Naive B cell (primary cell): ENCODE results near the gene LLPH. TPM values are rescaled to one million over a fixed set of nuclear protein-coding genes. Genes with fewer than 3 reads are reported as not detected.
A peak's percentile ranks its signal among the peaks of the same experiment; 100 is the strongest.

Experiments used
- ATAC-seq, 2 donors: fragments of 150-1000 bp; cut with Tn5 transposase; 2 replicates each; pipeline ENCODE4 v1.10.0; 2021; ENCODE audit warnings: low read depth in 2 of 2, mild to moderate bottlenecking in 2 of 2, moderate library complexity in 2 of 2
- DNase-seq: peaks from one replicate; pipeline ENCODE4 v3.0.0; 2022
- H3K27ac Mint-ChIP-seq, 6 donors: one replicate each; pipeline ENCODE4 v1.8.0; 2020 to 2022; ENCODE audit warnings: mild to moderate bottlenecking in 6 of 6, mixed read lengths in 6 of 6, moderate library complexity in 5 of 6, inconsistent platforms in 2 of 6
- H3K27me3 Mint-ChIP-seq, 3 donors: one replicate each; pipeline ENCODE4 v1.8.0; 2021 to 2022; ENCODE audit warnings: mixed read lengths in 3 of 3, mild to moderate bottlenecking in 1 of 3
- H3K36me3 Mint-ChIP-seq, 2 donors: one replicate each; pipeline ENCODE4 v1.8.0; 2020 to 2022; ENCODE audit warnings: mixed read lengths in 2 of 2, inconsistent platforms in 1 of 2, mild to moderate bottlenecking in 1 of 2
- H3K4me1 Mint-ChIP-seq, 3 donors: one replicate each; pipeline ENCODE4 v1.8.0; 2020 to 2022; ENCODE audit warnings: mixed read lengths in 3 of 3, inconsistent platforms in 1 of 3, mild to moderate bottlenecking in 1 of 3, moderate library complexity in 1 of 3
- H3K4me3 Mint-ChIP-seq, 8 donors: one replicate each; pipeline ENCODE4 v1.8.0; 2020 to 2022; ENCODE audit warnings: mild to moderate bottlenecking in 8 of 8, mixed read lengths in 8 of 8, moderate library complexity in 8 of 8, inconsistent platforms in 2 of 8
- H3K9me3 Mint-ChIP-seq, 7 donors: one replicate each; pipeline ENCODE4 v1.8.0; 2020 to 2022; ENCODE audit warnings: mixed read lengths in 7 of 7, mild to moderate bottlenecking in 5 of 7, inconsistent platforms in 2 of 7, moderate library complexity in 1 of 7
- polyA plus RNA-seq, 6 donors: library from polyadenylated mRNA; unstranded; fragments of 300-500 nt; fragmentation: Illumina TruSeq; gene quantifications; one replicate each; pipeline ENCODE4 v1.2.3, GENCODE V29; 2021; ENCODE audit warnings: low read depth in 6 of 6

LLPH gene
- polyA plus RNA-seq, 6 donors from 2014 or later, result 35.8 to 51.2 (median 40.6) TPM

DNA sequence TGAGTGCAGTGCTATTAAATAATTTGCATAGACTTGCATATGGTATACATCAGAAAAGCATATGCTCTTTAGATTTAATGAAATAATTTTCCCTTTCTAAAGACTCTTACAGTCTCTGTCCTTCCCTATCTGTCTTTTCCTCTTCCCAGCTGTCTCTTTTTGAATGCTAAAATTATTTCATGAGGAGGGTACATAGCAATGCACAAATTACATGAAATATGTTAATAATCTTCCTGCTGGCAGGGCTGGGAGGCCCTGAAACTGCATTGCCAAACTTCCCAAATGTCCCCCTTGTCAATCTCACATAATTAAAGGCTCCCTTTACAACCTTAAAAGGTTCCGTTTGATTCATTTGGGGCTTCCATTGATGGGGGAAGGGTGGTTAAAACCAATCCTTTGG lies 22.2 kb downstream of the LLPH start:
- ATAC-seq, result no peak
- no peak overlapping the region for H3K4me3 Mint-ChIP-seq
- H3K9me3 Mint-ChIP-seq, result no peaks in the 10 kb centered on the region
- no peaks in the 10 kb centered on the region for H3K36me3 Mint-ChIP-seq
- peaks cover 9 to 12% (median 9%) of the 10 kb centered on the region in 3 donors for H3K27me3 Mint-ChIP-seq
- no peak for DNase-seq
- no peak overlapping the region for H3K27ac Mint-ChIP-seq
- peaks cover 0 to 8% (median 0%) of the 10 kb centered on the region in 3 donors for H3K4me1 Mint-ChIP-seq

DNA sequence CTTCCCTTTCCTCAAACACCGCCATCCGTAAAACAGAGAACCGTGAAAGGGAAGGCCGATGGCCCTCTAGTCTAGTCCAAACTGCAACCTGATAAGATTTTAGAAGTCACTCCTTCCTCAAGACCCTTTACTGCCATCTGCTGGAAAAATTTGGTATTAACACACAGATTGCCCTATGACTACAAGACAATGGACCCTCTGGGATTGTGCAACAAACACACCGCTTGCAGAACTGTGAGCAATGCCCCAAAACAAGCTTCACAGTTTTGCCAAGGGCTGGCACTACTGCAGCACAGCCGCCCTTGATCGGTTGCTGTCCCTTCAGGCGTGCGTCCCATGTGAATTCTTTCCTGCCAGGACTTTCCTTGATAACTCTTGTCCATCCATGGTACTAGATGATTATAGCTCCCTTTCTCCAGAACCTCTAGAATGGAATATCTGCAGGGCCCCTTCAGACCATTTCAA lies 23.1 kb downstream of the LLPH start:
- ATAC-seq, result peak; percentile 64 to 84
- Mint-ChIP-seq H3K27me3 (peaks cover 15 to 18% (median 17%) of the 10 kb centered on the region in 3 donors), H3K4me3 (no peak overlapping the region), H3K4me1 (peaks cover 0 to 8% (median 0%) of the 10 kb centered on the region in 3 donors), H3K36me3 (no peaks in the 10 kb centered on the region), H3K9me3 (no peaks in the 10 kb centered on the region), H3K27ac (peak overlapping the region in 1 of 6 donors; percentile 9)
- peak; percentile 63 for DNase-seq

DNA sequence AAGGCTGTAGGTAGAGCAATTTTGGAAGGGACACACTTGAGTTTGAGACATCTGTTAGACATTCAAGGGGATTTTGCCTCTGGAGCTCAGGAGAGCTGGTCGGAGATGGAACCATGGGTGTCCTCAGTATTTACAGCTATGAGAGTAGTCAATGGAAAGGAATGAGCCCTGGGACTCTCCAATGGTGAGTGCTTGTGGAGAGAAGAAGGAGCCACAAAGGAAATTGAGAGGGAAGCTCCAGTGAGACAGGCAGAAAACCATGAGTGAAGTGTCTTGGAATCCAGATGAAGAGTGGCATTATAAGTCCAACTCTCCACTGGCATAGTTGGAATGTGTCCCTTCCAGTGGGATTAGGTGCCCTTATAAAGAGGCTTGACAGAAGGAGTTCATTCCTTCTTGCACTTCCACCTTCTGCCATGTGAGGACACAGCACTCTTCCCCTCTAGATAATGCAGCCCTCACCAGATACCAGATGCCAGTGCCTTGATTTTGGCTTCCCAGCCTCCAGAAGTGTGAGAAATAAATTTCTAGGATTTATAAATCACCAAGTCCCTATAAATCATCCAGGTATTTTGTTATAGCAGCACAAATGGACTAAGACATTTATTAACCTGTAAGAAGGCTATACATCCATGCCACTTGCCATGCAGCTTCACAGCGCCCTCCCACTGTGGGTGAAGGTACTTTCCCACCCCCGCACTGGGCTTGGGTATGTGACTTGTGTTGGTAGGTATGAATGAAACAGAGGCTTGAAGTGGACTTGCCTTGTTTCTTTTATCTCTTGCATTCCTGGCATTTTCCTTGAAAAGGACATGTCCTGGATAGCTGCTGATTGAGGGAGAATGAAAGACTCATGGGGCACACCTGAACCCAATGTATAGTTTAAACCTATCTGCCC lies 27.3 kb downstream of the LLPH start:
- peak overlapping the region in 1 of 6 donors; percentile 16 for H3K27ac Mint-ChIP-seq
- H3K4me3 Mint-ChIP-seq, result no peak overlapping the region
- H3K4me1 Mint-ChIP-seq, result peaks cover 0 to 8% (median 0%) of the 10 kb centered on the region in 3 donors
- H3K9me3 Mint-ChIP-seq, result peaks cover 0 to 10% (median 6%) of the 10 kb centered on the region in 7 donors
- peaks cover 28 to 37% (median 36%) of the 10 kb centered on the region in 3 donors for H3K27me3 Mint-ChIP-seq
- H3K36me3 Mint-ChIP-seq, result no peaks in the 10 kb centered on the region
- ATAC-seq (no peak), DNase-seq (no peak)

DNA sequence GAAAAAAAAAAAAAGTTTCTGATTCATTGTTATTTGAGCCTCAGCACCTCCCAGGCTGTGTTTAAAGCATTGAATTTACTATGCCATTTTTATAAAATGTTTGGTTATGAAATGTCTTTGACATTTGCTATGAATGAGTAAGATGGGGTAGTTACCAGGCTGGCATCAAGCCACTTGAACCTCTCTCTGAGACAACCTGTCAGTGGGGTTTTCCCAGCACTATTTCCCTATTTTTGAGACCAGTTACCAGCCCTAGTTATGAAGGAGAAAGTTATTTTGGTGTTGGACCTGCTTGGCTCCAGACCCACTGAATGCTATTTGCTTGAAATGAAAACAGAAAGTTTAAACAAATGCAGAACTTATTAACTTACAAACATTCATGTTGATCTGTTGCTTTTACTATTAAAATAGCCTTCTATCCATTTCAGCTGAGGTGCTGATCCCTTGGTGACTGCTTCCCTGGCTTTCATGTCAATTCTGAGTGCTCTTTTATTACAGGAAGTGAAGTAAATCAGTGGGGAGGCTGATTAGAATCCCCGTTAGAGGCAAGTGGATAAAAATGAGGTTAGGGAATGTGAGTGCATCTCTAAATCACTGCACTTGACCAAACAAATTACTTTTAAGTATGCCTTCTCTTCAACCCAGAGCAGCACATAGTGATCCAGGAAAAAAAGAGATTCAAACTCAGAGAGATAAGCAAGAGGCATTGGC lies 37.8 kb downstream of the LLPH start:
- no peaks in the 10 kb centered on the region for H3K36me3 Mint-ChIP-seq
- H3K27ac Mint-ChIP-seq, result no peak overlapping the region
- DNase-seq (no peak), ATAC-seq (peak; percentile 55 to 59)
- H3K4me1 Mint-ChIP-seq, result peaks cover 0 to 6% (median 0%) of the 10 kb centered on the region in 3 donors
- peaks cover 0 to 9% (median 2%) of the 10 kb centered on the region in 7 donors for H3K9me3 Mint-ChIP-seq
- peaks cover 0 to 16% (median 8%) of the 10 kb centered on the region in 3 donors for H3K27me3 Mint-ChIP-seq
- H3K4me3 Mint-ChIP-seq, result no peak overlapping the region

DNA sequence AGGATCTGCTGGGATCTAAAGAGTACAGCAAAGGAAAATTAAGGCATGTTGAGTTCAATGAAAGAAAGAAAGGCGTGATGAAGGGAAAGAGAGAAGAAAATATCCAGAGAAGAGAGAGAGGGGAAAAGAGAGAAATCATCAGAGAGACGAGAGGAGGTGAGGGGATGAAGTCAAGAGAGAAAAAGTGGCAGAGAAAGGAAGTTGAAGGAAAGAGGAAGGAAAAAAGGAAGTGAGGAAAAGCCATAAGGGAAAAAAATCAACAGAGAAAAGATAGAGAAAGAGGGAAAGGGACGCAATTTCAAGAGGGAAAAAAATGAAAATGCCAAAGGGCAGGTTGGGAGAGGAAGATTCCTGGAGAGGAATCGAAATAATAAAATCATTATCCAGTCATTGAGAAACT lies 40.4 kb downstream of the LLPH start:
- H3K27ac Mint-ChIP-seq, result no peak overlapping the region
- peaks cover 0 to 4% (median 0%) of the 10 kb centered on the region in 7 donors for H3K9me3 Mint-ChIP-seq
- no peak for DNase-seq
- no peaks in the 10 kb centered on the region for H3K36me3 Mint-ChIP-seq
- no peak for ATAC-seq
- peaks cover 5 to 14% (median 8%) of the 10 kb centered on the region in 3 donors for H3K27me3 Mint-ChIP-seq
- no peak overlapping the region for H3K4me3 Mint-ChIP-seq
- H3K4me1 Mint-ChIP-seq, result peaks cover 0 to 6% (median 0%) of the 10 kb centered on the region in 3 donors

DNA sequence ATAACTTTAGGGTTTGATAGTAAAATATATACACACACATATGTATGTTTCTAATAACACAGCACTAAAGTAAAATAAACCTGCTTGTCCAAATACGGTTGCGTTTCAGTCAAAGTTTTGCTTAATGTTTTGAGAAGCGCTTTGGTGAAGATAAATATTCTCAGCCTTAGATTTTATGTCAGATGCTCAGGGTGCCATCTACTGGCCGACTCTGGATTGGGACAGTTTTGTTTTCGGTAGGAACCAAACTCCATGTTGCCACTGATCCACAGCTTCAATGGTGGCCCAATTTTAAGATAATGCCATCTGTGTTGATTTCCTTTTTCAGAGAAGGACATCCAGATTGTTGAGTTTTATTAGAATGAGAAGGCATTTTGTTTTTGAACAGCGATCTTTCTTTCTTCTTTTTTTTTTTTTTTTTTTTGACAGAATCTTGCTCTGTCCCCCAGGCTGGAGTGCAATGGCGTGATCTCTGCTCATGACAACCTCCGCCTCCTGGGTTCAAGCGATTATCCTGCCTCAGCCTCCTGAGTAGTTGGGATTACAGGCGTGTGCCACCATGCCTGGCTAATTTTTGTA lies 43.1 kb downstream of the LLPH start:
- Mint-ChIP-seq H3K36me3 (no peaks in the 10 kb centered on the region), H3K27me3 (peaks cover 5 to 14% (median 8%) of the 10 kb centered on the region in 3 donors), H3K4me1 (peaks cover 0 to 1% (median 0%) of the 10 kb centered on the region in 3 donors), H3K27ac (no peak overlapping the region), H3K4me3 (no peak overlapping the region), H3K9me3 (peaks cover 0 to 20% (median 5%) of the 10 kb centered on the region in 7 donors)
- peak; percentile 41 to 60 for ATAC-seq
- DNase-seq, result peak; percentile 30

DNA sequence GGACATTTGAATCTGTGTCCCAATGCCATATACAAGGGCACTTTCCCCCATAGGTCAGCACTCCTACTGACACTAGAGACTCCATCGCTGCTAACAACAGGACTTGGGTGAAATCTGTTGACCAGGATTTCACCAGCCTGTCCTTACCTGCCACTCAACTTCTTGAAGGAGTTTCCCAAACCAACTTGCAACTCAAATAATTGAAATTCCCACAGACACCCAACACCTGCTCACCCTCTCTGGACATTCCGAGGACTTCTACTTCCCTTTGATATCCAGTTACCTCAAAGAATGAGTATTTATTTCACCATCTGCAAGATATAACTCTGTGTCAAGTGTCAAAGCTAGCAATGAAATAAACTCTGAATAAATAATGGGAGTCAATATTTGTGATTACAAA lies 44.6 kb downstream of the LLPH start:
- no peak for ATAC-seq
- H3K27ac Mint-ChIP-seq, result no peak overlapping the region

DNA sequence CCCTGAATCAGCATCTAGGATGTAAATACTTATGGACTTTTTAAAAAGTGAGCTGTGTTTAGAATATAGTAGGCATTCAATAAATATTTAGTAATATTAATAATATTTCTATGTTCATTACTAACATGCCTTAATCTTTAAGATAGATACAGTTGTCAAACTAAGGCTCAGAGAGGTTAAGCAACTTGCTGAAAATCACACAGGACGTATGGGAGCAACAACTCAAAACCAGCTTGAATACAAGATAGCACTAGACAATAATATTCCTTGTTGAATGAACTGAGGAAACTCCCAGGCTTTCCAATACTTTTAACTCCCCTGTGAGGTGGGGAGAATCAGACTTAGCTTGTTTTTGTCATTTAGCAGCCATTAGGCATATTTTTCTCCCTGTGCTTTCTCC lies 45.3 kb downstream of the LLPH start:
- Mint-ChIP-seq H3K27me3 (peaks cover 5 to 6% (median 5%) of the 10 kb centered on the region in 3 donors), H3K36me3 (no peaks in the 10 kb centered on the region), H3K27ac (no peak overlapping the region), H3K4me1 (no peaks in the 10 kb centered on the region), H3K9me3 (peaks cover 0 to 20% (median 5%) of the 10 kb centered on the region in 7 donors), H3K4me3 (no peak overlapping the region)
- DNase-seq, result no peak
- no peak for ATAC-seq

More for the DNA sequence above, 44.6 kb downstream of the LLPH start:
- no peak for DNase-seq
- peaks cover 5 to 13% (median 8%) of the 10 kb centered on the region in 3 donors for H3K27me3 Mint-ChIP-seq
- no peaks in the 10 kb centered on the region for H3K36me3 Mint-ChIP-seq
- H3K4me1 Mint-ChIP-seq, result no peaks in the 10 kb centered on the region
- peaks cover 0 to 20% (median 5%) of the 10 kb centered on the region in 7 donors for H3K9me3 Mint-ChIP-seq
- no peak overlapping the region for H3K4me3 Mint-ChIP-seq

DNA sequence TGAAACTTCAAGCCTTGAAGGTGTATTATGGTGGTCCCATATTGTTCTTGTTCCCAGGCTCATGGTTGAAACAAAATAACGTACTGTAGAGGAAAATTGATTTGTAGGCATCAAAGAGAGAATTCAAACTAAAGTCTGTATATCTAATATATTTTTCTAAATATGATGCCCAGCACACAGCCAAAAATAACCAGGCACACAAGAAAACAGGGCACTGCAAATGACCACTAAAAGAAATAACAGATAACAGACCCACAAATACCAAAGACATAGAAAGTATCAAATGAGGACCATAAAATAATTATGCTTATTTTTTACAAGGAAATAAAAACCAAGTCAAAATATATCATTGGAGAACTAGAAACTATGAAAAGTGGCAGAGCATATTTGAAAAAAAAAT lies 46.8 kb downstream of the LLPH start:
- Mint-ChIP-seq H3K4me3 (no peak overlapping the region), H3K4me1 (no peaks in the 10 kb centered on the region), H3K36me3 (no peaks in the 10 kb centered on the region), H3K9me3 (peaks cover 0 to 20% (median 5%) of the 10 kb centered on the region in 7 donors), H3K27ac (no peak overlapping the region), H3K27me3 (peaks cover 7 to 11% (median 9%) of the 10 kb centered on the region in 3 donors)
- DNase-seq, result no peak
- ATAC-seq, result no peak

DNA sequence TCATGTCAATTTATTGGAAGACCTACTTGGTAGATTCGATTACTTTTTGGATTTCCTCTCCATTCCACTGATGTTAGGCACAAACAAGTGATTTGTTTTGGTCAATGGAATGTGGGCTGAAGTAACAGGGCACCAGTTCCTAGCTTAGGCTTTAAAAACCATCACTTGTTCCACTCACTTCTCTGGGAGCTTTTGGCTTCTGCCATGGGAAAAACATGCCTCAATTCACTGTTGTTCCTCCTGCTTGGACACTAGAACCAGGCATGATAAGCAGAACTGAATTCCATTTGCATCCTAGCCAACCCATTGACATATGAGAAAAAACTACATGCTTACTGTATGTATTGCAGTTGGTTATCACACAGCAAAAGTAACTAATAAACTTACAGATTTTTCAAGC lies 47.8 kb downstream of the LLPH start:
- Mint-ChIP-seq H3K9me3 (peaks cover 0 to 20% (median 5%) of the 10 kb centered on the region in 7 donors), H3K36me3 (no peaks in the 10 kb centered on the region), H3K27me3 (peaks cover 7 to 16% (median 11%) of the 10 kb centered on the region in 3 donors), H3K4me1 (no peaks in the 10 kb centered on the region), H3K27ac (no peak overlapping the region), H3K4me3 (no peak overlapping the region)
- ATAC-seq (no peak), DNase-seq (no peak)

DNA sequence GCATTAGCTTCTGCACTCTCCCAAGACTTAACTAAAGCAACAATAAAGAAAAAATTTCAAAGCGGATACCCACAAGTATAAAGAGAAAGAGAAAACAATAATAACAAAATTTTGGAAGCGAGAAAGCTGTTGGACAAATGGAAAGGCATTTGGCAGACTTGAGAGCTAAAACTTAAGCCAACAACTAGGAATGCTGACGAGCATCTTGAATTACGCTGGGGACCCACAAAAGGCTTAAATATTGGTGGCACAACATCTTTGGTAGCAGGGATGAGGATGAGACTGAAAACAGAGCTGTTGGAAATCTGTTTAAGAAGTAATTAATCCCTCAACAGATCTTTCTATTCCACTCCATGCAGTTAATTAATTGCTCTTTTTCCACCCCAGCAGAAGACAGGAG lies 49.8 kb downstream of the LLPH start:
- H3K4me3 Mint-ChIP-seq, result no peak overlapping the region
- peak overlapping the region in 1 of 6 donors; percentile 4 for H3K27ac Mint-ChIP-seq
- H3K9me3 Mint-ChIP-seq, result peaks cover 0 to 20% (median 5%) of the 10 kb centered on the region in 7 donors
- no peak for DNase-seq
- no peaks in the 10 kb centered on the region for H3K36me3 Mint-ChIP-seq
- no peak for ATAC-seq
- H3K27me3 Mint-ChIP-seq, result peaks cover 6 to 18% (median 7%) of the 10 kb centered on the region in 3 donors
- no peaks in the 10 kb centered on the region for H3K4me1 Mint-ChIP-seq

DNA sequence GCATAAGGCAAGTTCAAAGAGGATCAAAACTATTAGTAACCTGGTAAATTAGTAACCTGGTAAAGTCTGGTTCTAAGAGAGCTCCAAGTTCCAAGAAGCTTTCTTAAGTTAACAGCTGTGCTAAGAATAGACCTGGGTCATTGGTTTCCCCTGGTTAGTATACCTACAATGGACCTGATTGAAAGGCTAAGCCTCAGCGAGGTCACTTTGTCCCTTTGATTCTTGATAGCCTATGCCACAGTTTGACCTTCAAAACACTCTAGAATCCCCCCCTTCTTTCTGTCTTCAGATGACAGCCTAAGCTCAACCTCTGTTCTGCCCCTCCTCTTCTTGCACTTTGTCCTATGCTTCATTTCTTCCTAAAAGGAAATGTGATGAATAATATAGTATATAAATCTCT lies 53.0 kb downstream of the LLPH start:
- DNase-seq, result no peak
- no peaks in the 10 kb centered on the region for H3K36me3 Mint-ChIP-seq
- H3K9me3 Mint-ChIP-seq, result no peaks in the 10 kb centered on the region
- no peak overlapping the region for H3K4me3 Mint-ChIP-seq
- peaks cover 0 to 5% (median 4%) of the 10 kb centered on the region in 3 donors for H3K4me1 Mint-ChIP-seq
- peaks cover 6 to 18% (median 7%) of the 10 kb centered on the region in 3 donors for H3K27me3 Mint-ChIP-seq
- ATAC-seq, result no peak
- H3K27ac Mint-ChIP-seq, result no peak overlapping the region

DNA sequence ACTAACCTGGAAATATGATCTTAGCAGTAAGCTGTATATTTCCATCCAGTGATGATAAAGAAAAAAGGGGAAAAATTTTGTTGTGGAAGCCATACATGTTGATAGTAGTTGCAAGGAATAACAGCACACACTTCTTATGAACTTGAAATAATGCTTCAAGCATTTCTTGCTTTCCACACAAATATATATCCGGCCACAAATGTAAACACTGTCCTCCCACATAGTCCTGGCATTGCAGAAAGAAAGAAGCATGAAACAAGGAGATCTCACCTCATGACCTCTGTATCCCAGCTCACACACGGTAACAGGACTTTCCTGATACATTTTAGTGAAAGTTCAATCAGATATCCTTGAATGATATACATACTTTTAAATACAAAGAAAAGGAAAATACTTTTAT lies 56.0 kb downstream of the LLPH start:
- Mint-ChIP-seq H3K9me3 (no peaks in the 10 kb centered on the region), H3K27me3 (peaks cover 2 to 12% (median 3%) of the 10 kb centered on the region in 3 donors), H3K4me1 (peaks cover 10 to 19% (median 13%) of the 10 kb centered on the region in 3 donors), H3K4me3 (no peak overlapping the region), H3K36me3 (no peaks in the 10 kb centered on the region), H3K27ac (no peak overlapping the region)
- DNase-seq, result no peak
- no peak for ATAC-seq
